Central memory CD8-positive, alpha-beta T cell (primary cell): Measurements from ENCODE around the gene PDGFA.
A peak's percentile ranks its signal among the peaks of the same experiment; 100 is the strongest.

Experiments
- ATAC-seq: fragments of 150-1000 bp; cut with Tn5 transposase; replicated peaks from 2 replicates; pipeline ENCODE4 v1.10.0; 2022; ENCODE audit warnings: mild to moderate bottlenecking, moderate FRiP score, moderate number of reproducible peaks; ENCODE audit not compliant: poor library complexity, severe bottlenecking; ENCODE audit errors: extremely low read depth
- DNase-seq, 2 donors: peaks; one replicate each; pipeline ENCODE4 v3.0.0; 2021; ENCODE audit warnings: low spot score in 2 of 2
- H3K27ac Mint-ChIP-seq: one replicate; pipeline ENCODE4 v1.8.0; 2022; ENCODE audit warnings: low read depth, mild to moderate bottlenecking, moderate library complexity, mixed read lengths
- H3K27me3 Mint-ChIP-seq: one replicate; pipeline ENCODE4 v1.8.0; 2022; ENCODE audit warnings: mixed read lengths
- H3K36me3 Mint-ChIP-seq: one replicate; pipeline ENCODE4 v1.8.0; 2022; ENCODE audit warnings: mild to moderate bottlenecking, moderate library complexity, mixed read lengths; ENCODE audit not compliant: insufficient read depth
- H3K4me1 Mint-ChIP-seq: one replicate; pipeline ENCODE4 v1.8.0; 2022; ENCODE audit warnings: mixed read lengths
- H3K4me3 Mint-ChIP-seq: one replicate; pipeline ENCODE4 v1.8.0; 2022; ENCODE audit warnings: mild to moderate bottlenecking, moderate library complexity, mixed read lengths
- H3K9me3 Mint-ChIP-seq: one replicate; pipeline ENCODE4 v1.8.0; 2022; ENCODE audit warnings: mixed read lengths

The PDGFA gene

GRCh38 chr7:467856-468545 lies 51.6 kb downstream of the PDGFA start:
- no peak for ATAC-seq
- H3K9me3 Mint-ChIP-seq: peaks cover 14% of the 10 kb centered on the region
- H3K27ac Mint-ChIP-seq: peak overlapping the region; percentile 44
- no peak overlapping the region for H3K4me3 Mint-ChIP-seq
- H3K4me1 Mint-ChIP-seq: no peaks in the 10 kb centered on the region
- no peak for DNase-seq
- peaks cover 1% of the 10 kb centered on the region for H3K36me3 Mint-ChIP-seq
- no peaks in the 10 kb centered on the region for H3K27me3 Mint-ChIP-seq

- DNase-seq (no peak), ATAC-seq (peak; percentile 47)
- Mint-ChIP-seq H3K4me3 (no peak overlapping the region), H3K9me3 (peaks cover 14% of the 10 kb centered on the region), H3K27ac (peak overlapping the region; percentile 44), H3K4me1 (no peaks in the 10 kb centered on the region), H3K27me3 (no peaks in the 10 kb centered on the region), H3K36me3 (peaks cover 1% of the 10 kb centered on the region)
These were observed 52.2 kb downstream of the PDGFA start for GRCh38 chr7:467393-467828.

- peak overlapping the region; percentile 44 for H3K27ac Mint-ChIP-seq
- no peak for ATAC-seq
These were observed 53.0 kb downstream of the PDGFA start for GRCh38 chr7:466465-467191.

GRCh38 chr7:465710-466400 lies 53.8 kb downstream of the PDGFA start:
- DNase-seq: no peak
- Mint-ChIP-seq H3K27me3 (no peaks in the 10 kb centered on the region), H3K9me3 (peaks cover 14% of the 10 kb centered on the region), H3K27ac (no peak overlapping the region), H3K4me3 (no peak overlapping the region), H3K4me1 (no peaks in the 10 kb centered on the region), H3K36me3 (peaks cover 1% of the 10 kb centered on the region)
- ATAC-seq: no peak

More at GRCh38 chr7:466465-467191, 53.0 kb downstream of the PDGFA start:
- Mint-ChIP-seq H3K27me3 (no peaks in the 10 kb centered on the region), H3K36me3 (peaks cover 1% of the 10 kb centered on the region), H3K4me1 (no peaks in the 10 kb centered on the region), H3K9me3 (peaks cover 14% of the 10 kb centered on the region), H3K4me3 (no peak overlapping the region)
- DNase-seq: no peak

GRCh38 chr7:464454-465401 lies 54.9 kb downstream of the PDGFA start:
- H3K4me3 Mint-ChIP-seq: no peak overlapping the region
- no peaks in the 10 kb centered on the region for H3K4me1 Mint-ChIP-seq
- no peak overlapping the region for H3K27ac Mint-ChIP-seq
- H3K36me3 Mint-ChIP-seq: peaks cover 1% of the 10 kb centered on the region
- no peaks in the 10 kb centered on the region for H3K27me3 Mint-ChIP-seq
- ATAC-seq (no peak), DNase-seq (no peak)
- H3K9me3 Mint-ChIP-seq: peaks cover 14% of the 10 kb centered on the region

- DNase-seq (no peak), ATAC-seq (no peak)
- Mint-ChIP-seq H3K4me3 (no peak overlapping the region), H3K4me1 (no peaks in the 10 kb centered on the region), H3K9me3 (peaks cover 14% of the 10 kb centered on the region), H3K27me3 (no peaks in the 10 kb centered on the region), H3K27ac (no peak overlapping the region), H3K36me3 (peaks cover 1% of the 10 kb centered on the region)
These were observed 55.7 kb downstream of the PDGFA start for GRCh38 chr7:463817-464453.

- H3K27ac Mint-ChIP-seq: no peak overlapping the region
- no peaks in the 10 kb centered on the region for H3K27me3 Mint-ChIP-seq
- peaks cover 1% of the 10 kb centered on the region for H3K36me3 Mint-ChIP-seq
- H3K4me3 Mint-ChIP-seq: no peak overlapping the region
- H3K9me3 Mint-ChIP-seq: peaks cover 14% of the 10 kb centered on the region
- ATAC-seq (no peak), DNase-seq (no peak)
- H3K4me1 Mint-ChIP-seq: no peaks in the 10 kb centered on the region
These were observed 56.3 kb downstream of the PDGFA start for GRCh38 chr7:463362-463781.

GRCh38 chr7:462173-463103 lies 57.2 kb downstream of the PDGFA start:
- no peak overlapping the region for H3K4me3 Mint-ChIP-seq
- no peak for ATAC-seq
- no peaks in the 10 kb centered on the region for H3K4me1 Mint-ChIP-seq
- DNase-seq: no peak
- H3K36me3 Mint-ChIP-seq: peaks cover under 1% of the 10 kb centered on the region
- H3K27ac Mint-ChIP-seq: no peak overlapping the region
- no peaks in the 10 kb centered on the region for H3K27me3 Mint-ChIP-seq
- peaks cover 5% of the 10 kb centered on the region for H3K9me3 Mint-ChIP-seq

GRCh38 chr7:461453-462172 lies 58.0 kb downstream of the PDGFA start:
- H3K27me3 Mint-ChIP-seq: no peaks in the 10 kb centered on the region
- ATAC-seq (no peak), DNase-seq (no peak)
- no peak overlapping the region for H3K27ac Mint-ChIP-seq
- no peak overlapping the region for H3K4me3 Mint-ChIP-seq
- H3K36me3 Mint-ChIP-seq: no peaks in the 10 kb centered on the region
- no peaks in the 10 kb centered on the region for H3K9me3 Mint-ChIP-seq
- no peaks in the 10 kb centered on the region for H3K4me1 Mint-ChIP-seq

- Mint-ChIP-seq H3K4me3 (no peak overlapping the region), H3K36me3 (no peaks in the 10 kb centered on the region), H3K4me1 (no peaks in the 10 kb centered on the region), H3K27me3 (no peaks in the 10 kb centered on the region), H3K9me3 (no peaks in the 10 kb centered on the region), H3K27ac (no peak overlapping the region)
- no peak for ATAC-seq
- DNase-seq: no peak
These were observed 58.6 kb downstream of the PDGFA start for GRCh38 chr7:461117-461452.
